ENCODE data around the gene ZNF468.
A peak's percentile ranks its signal among the peaks of the same experiment; 100 is the strongest.
"Not testable (repeated sequence)": the region's sequence is repeated elsewhere in the genome, so short reads cannot be mapped to it uniquely, and the experiment has no call there.

The ZNF468 gene

DNA sequence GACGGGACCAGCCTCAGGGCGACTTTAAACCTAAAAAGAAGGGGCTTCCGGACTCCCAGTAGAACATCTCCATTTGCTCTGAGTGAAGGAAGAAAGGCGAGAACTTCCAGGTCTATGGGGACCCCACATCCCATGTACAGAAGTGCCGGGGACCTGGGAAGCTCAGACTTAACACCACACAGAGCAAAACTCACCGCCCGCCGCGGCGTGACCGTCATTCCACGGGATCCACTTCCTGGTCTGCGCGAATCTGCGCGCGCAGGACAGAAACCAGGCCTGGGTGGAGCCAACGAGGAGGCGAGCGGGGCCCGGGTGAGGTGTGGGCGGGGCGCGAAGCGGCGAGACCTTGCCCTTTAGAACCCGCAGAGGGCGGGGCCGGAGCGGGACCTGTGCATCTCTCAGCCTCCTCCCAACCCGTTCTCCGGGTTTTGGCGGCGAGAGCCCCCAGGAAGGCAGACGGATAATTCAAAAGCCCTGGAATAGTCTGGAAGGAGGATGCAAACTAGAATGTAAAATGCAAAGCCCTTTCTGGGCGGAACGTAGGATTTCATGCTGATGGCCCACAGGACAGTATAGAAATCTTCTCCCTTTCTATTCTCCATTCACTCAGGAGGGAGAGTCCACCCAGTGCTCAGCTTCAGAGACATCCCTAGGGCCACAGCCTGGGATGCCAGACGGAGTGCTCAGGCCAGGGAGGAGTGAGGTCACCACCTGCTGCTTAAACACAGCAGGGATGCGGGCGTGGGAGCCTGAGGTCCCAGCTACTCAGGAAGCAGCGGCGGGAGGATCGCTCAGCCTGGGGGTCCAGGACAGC lies at the start of gene ZNF468:
Gene ZNF468, minus strand, starts transcription at position 242 of the 814 bp plus-strand sequence. CDS start 3,347 bp downstream, outside the sequence.
- not testable (repeated sequence) for H3K27ac ChIP-seq (ENCODE audit: low read length); H3K4me1 ChIP-seq (ENCODE audit: low read length); H4K20me1 ChIP-seq (ENCODE audit: insufficient read depth, low read length); H3K9me2 ChIP-seq (replicated peaks; ENCODE audit: insufficient read depth, low read length); H3F3A ChIP-seq (ENCODE audit: insufficient read depth, low read length); H3K9me3 ChIP-seq (replicated peaks; ENCODE audit: insufficient read depth, low read length); H3K36me3 ChIP-seq (replicated peaks; ENCODE audit: insufficient read depth, low read length); H3K79me2 ChIP-seq (ENCODE audit: low read length); H3K27me3 ChIP-seq (replicated peaks; ENCODE audit: insufficient read depth, low read length)
- Histone ChIP-seq H2AFZ (ENCODE audit: low read length) (peak within 1 kb of the TSS; percentile 32), H3K4me3 (ENCODE audit: low read length) (peak within 1 kb of the TSS; percentile 64), H3K4me2 (ENCODE audit: low read depth, low read length) (peak within 1 kb of the TSS; percentile 49; the same call in 1 of the 2 replicates), H3K9ac (ENCODE audit: low read length) (peak within 1 kb of the TSS; percentile 45; the same call in 1 of the 2 replicates)
- DNase-seq = peak; percentile 42

- H3K27ac ChIP-seq (ENCODE audit: low read length); H3K4me1 ChIP-seq (ENCODE audit: low read length); H4K20me1 ChIP-seq (ENCODE audit: insufficient read depth, low read length); H2AFZ ChIP-seq (ENCODE audit: low read length); H3K4me3 ChIP-seq (ENCODE audit: low read length); H3F3A ChIP-seq (ENCODE audit: insufficient read depth, low read length); DNase-seq; H3K9me2 ChIP-seq (replicated peaks; ENCODE audit: insufficient read depth, low read length); H3K9me3 ChIP-seq (replicated peaks; ENCODE audit: insufficient read depth, low read length); H3K9ac ChIP-seq (ENCODE audit: low read length); H3K4me2 ChIP-seq (ENCODE audit: low read depth, low read length); H3K79me2 ChIP-seq (ENCODE audit: low read length); H3K36me3 ChIP-seq (replicated peaks; ENCODE audit: insufficient read depth, low read length); H3K27me3 ChIP-seq (replicated peaks; ENCODE audit: insufficient read depth, low read length): not testable (repeated sequence)
Measured at GRCh38 chr19:52904052-52904780, 46.8 kb upstream of the ZNF468 start.

- no peaks in the 10 kb centered on the region for H4K20me1 ChIP-seq (ENCODE audit: insufficient read depth, low read length)
- no peak overlapping the region for H2AFZ ChIP-seq (ENCODE audit: low read length)
- H3K9me3 ChIP-seq (replicated peaks; ENCODE audit: insufficient read depth, low read length) = no peaks in the 10 kb centered on the region
- TF ChIP-seq CTCF (IDR thresholded peaks at IDR 0.05; ENCODE audit: low read length) = no peak
- TF ChIP-seq EZH2 (optimal IDR thresholded peaks at IDR 0.05; ENCODE audit: low read depth, low read length) = no peak
- no peak for TF ChIP-seq EZH2phosphoT487 (IDR thresholded peaks at IDR 0.05; ENCODE audit: low read length)
- no peak overlapping the region for H3K9ac ChIP-seq (ENCODE audit: low read length)
- H3K27me3 ChIP-seq (replicated peaks; ENCODE audit: insufficient read depth, low read length) = no peaks in the 10 kb centered on the region
- no peaks in the 10 kb centered on the region for H3K79me2 ChIP-seq (ENCODE audit: low read length)
- H3K4me2 ChIP-seq (ENCODE audit: low read depth, low read length) = no peak overlapping the region
- H3F3A ChIP-seq (ENCODE audit: insufficient read depth, low read length) = no peaks in the 10 kb centered on the region
- no peak overlapping the region for H3K4me3 ChIP-seq (ENCODE audit: low read length)
- no peaks in the 10 kb centered on the region for H3K4me1 ChIP-seq (ENCODE audit: low read length)
- DNase-seq = no peak
- no peak overlapping the region for H3K27ac ChIP-seq (ENCODE audit: low read length)
- no peaks in the 10 kb centered on the region for H3K9me2 ChIP-seq (replicated peaks; ENCODE audit: insufficient read depth, low read length)
- H3K36me3 ChIP-seq (replicated peaks; ENCODE audit: insufficient read depth, low read length) = no peaks in the 10 kb centered on the region
Measured at GRCh38 chr19:52901842-52902241, 44.4 kb upstream of the ZNF468 start.

DNA sequence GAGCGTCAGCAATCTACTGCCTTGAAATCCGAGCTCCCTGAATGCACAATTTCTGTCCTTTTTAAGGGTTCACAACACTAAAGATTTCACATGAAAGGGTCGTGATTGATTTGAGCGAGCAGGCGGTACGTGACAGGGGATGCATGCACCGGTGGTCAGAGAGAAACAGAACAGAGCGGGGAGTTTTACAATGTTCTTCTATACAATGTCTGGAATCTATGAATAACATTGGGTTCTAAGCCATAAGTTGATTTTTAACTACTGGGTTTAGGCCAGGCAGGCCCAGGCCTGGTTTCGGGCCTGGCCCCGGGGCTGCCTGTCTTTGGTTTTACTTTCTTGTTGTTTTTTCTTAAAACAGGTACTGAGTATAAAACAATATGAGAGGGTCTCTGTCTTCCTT lies 41.2 kb upstream of the ZNF468 start:
- H3K27me3 ChIP-seq (replicated peaks; ENCODE audit: insufficient read depth, low read length); H3K79me2 ChIP-seq (ENCODE audit: low read length); H3K4me1 ChIP-seq (ENCODE audit: low read length); H3K4me3 ChIP-seq (ENCODE audit: low read length); H3K36me3 ChIP-seq (replicated peaks; ENCODE audit: insufficient read depth, low read length); H3K27ac ChIP-seq (ENCODE audit: low read length); H3K4me2 ChIP-seq (ENCODE audit: low read depth, low read length); H3K9me3 ChIP-seq (replicated peaks; ENCODE audit: insufficient read depth, low read length); H4K20me1 ChIP-seq (ENCODE audit: insufficient read depth, low read length); H2AFZ ChIP-seq (ENCODE audit: low read length); H3K9me2 ChIP-seq (replicated peaks; ENCODE audit: insufficient read depth, low read length); H3K9ac ChIP-seq (ENCODE audit: low read length); DNase-seq; H3F3A ChIP-seq (ENCODE audit: insufficient read depth, low read length): not testable (repeated sequence)

Data from MM.1S (cell line).